Limb (tissue), 2 donors: ENCODE measurements around the gene ZNF785.
"Not testable (repeated sequence)": the region's sequence is repeated elsewhere in the genome, so short reads cannot be mapped to it uniquely, and the experiment has no call there.

Experiments used
- DNase-seq, 2 donors: peaks; one replicate each; pipeline ENCODE4 v3.0.0-alpha.2; 2016; ENCODE audit errors: extremely low spot score in 2 of 2

Gene ZNF785

DNA sequence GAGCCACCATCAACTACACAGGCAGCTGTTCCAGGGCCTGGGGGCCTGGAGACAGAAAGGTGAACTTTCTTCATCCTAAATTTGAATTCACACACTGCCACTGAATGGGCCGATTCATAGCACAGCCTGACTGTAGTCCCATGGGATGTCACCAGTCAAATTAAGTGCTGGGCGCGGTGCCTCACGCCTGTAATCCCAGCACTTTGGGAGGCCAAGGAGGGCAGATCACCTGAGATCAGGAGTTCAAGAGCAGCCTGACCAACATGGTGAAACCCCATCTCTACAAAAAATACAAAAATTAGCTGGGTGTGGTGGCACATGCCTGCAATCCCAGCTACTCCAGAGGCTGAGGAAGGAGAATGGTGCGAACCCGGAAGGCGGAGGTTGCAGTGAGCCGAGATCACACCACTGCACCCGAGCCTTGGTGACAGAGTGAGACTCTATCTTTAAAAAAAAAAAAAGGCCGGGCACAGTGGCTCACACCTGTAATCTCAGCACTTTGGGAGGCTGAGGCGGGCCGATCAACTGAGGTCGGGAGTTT, 45.4 kb downstream of the ZNF785 start:
- not testable (repeated sequence) for DNase-seq

DNA sequence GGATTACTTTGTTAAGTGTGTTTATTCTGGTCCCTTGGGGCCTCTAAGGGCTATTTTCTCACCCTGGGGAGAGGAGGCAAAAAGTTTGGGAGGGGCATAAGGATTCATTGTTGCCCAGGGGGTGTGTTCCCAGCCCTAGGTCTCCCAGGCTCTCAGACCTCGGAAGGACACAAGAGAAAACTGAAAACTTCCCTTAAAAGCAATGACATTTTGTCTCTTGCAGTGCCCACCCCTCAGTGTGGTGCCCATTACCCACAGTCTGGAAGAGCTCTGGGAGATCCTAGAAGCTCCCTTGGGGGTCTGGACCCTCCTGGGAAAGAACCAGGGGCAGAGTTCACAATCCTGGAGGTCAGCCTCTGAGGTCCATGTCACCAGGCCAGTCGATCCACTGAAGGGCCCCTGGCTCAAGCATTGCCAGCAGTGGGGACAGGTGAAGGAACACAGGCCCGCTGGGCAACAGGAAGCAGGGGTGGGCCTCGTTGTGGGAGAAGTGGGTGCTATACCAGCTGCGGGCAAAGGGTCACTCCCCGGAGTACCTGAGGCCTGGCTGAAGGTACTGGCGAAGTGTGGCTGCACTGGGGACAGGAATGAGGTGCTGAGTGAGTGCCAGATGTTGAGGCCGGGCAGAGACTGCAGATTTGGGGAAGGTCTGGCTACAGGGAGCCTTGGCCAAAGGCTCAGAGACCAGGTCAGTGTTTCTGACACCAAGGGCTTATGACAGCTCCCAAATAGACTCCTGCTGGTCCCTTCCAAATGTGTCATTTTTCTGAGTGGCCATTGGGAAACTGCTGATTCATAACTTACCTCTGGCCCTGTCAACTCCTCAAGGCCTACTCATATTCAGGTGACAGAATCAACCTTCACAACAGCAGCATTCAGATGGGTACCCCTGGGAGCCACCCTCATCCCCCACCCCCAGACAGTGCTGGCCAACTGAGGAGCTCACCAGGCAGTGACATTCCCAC, 46.2 kb downstream of the ZNF785 start:
- no peak for DNase-seq

DNA sequence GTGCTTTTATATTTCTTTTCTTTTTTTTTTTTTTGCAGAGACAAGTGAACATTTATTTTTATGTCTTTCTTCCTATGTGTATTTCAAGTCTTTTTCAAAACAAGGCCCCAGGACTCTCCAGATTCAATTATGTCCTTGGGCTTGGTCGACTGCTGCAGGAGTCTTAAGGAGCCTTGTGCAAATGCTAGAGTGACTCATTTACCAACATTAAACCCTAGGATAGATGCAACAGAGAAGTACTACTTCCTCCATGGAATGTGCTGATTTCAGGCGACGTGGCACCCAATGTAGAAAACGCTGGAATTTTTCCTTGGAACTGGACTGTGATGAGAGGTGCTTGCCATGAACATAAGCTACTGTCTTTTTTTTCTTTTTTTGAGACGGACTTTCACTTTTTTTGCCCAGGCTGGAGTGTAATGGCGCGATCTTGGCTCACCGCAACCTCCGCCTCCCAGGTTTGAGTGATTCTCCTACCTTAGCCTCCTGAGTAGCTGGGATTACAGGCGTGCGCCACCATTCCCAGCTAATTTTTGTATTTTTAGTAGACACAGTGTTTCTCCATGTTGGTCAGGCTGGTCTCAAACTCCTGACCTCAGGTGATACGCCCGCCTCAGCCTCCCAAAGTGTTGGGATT, 49.0 kb downstream of the ZNF785 start:
- DNase-seq: not testable (repeated sequence)

- DNase-seq: peak; percentile 77 to 81
These were observed 49.7 kb downstream of the ZNF785 start for GRCh38 chr16:30535777-30536190.

- no peak for DNase-seq
These were observed 50.3 kb downstream of the ZNF785 start for GRCh38 chr16:30535106-30535776.

DNA sequence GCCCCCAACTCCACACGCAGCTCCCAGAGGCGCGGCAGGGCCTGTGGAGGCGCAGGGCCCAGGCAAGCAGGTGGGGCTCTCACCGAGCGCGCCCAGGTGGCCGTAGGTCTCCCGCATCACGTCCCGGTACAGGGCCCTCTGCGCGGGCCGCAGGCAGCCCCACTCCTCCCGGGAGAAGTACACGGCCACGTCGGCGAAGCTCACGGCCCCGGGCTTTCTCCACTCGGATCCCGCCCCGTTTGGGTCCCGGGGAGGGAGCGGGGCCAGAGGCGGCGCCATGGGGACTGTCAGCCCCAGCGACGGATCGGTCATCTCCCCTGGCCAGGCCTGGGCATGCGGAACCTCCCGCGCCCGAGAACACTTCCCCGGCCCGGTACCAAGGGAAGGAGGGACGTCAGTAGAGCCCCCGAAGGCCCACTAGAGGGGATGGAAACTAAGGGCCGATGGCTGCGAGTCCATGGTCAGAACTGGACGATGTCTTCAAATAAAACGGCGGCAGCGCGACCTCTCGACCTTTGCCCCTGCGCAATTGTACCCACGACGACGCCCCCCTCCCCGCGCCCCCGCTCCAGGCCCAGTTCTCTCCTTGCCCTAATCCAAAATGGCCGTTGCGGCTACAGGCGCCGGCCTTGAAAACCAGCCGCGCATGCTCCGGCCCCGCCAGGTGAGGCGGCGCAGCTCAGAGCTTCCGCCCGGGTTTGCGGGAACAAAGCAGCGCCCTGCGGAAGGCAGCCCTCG, 51.0 kb downstream of the ZNF785 start, which contains the start of gene ZNF747:
ZNF747 (minus strand) TSS at position 491 of the 738 bp plus-strand sequence; CDS start at position 312, 179 bp downstream.
- peak; percentile 88 to 95 for DNase-seq

GRCh38 chr16:30533748-30534367, 51.6 kb downstream of the ZNF785 start:
- DNase-seq: no peak

DNA sequence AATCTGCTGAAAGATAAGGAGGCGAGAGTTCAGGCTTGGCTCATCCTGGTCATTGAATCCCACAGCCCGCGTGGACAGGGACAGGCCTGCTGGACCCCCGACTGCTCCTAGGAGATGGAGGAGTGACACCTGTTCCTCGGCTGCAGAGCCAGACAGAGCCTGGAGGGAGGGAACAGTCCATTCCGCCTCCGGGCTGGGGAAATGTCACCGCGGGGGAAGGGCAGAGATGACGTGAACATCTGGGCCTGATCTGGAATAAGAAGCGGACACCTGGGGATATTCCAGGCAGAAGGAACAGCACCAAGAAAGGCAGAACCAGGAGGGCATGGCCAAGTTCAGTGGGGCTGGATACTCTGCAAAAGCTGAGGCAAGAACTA, 52.4 kb downstream of the ZNF785 start:
- DNase-seq: no peak

GRCh38 chr16:30532285-30533145, 53.0 kb downstream of the ZNF785 start:
- DNase-seq: no peak
